Activated CD8-positive, alpha-beta memory T cell treated with anti-CD3 and anti-CD28 coated beads, Interleukin-2, amount 10 ng/mL, durations not matched to agents 7 days and 5 days (primary cell): ENCODE data around the gene TSEN2. TPM values are rescaled to one million over a fixed set of nuclear protein-coding genes. Genes with fewer than 3 reads are reported as not detected.

ENCODE experiments used
- ATAC-seq: fragments of 150-1000 bp; cut with Tn5 transposase; one replicate; pipeline ENCODE4 v1.10.0; 2021; ENCODE audit warnings: moderate library complexity
- CTCF ChIA-PET: fragments of 350-600 bp; sonication (Branson Sonifier 250); formaldehyde crosslinking; loops from one replicate; lab custom pipeline; 2021; ENCODE audit warnings: antibody characterized with exemption; lab: Charles Lee
- DNase-seq: peaks from one replicate; pipeline ENCODE4 v3.0.0-alpha.2; 2020
- H3K27ac Mint-ChIP-seq: one replicate; pipeline ENCODE4 v1.8.0; 2021; ENCODE audit warnings: mild to moderate bottlenecking, mixed read lengths
- H3K27me3 Mint-ChIP-seq: one replicate; pipeline ENCODE4 v1.8.0; 2021; ENCODE audit warnings: mixed read lengths
- H3K36me3 Mint-ChIP-seq: one replicate; pipeline ENCODE4 v1.8.0; 2021; ENCODE audit warnings: mild to moderate bottlenecking, mixed read lengths
- H3K4me1 Mint-ChIP-seq: one replicate; pipeline ENCODE4 v1.8.0; 2021; ENCODE audit warnings: mixed read lengths
- H3K4me3 Mint-ChIP-seq: one replicate; pipeline ENCODE4 v1.8.0; 2021; ENCODE audit warnings: mild to moderate bottlenecking, moderate library complexity, mixed read lengths
- H3K9me3 Mint-ChIP-seq: one replicate; pipeline ENCODE4 v1.8.0; 2022; ENCODE audit warnings: low read depth, mixed read lengths
- total RNA-seq, 2 experiments: library from RNA; stranded (reverse); gene quantifications; one replicate each; pipeline ENCODE4 v1.2.3, GENCODE V29; 2021

The TSEN2 gene
- total RNA-seq, 2 experiments from 2014 or later: 12.6 to 13.0 TPM

DNA sequence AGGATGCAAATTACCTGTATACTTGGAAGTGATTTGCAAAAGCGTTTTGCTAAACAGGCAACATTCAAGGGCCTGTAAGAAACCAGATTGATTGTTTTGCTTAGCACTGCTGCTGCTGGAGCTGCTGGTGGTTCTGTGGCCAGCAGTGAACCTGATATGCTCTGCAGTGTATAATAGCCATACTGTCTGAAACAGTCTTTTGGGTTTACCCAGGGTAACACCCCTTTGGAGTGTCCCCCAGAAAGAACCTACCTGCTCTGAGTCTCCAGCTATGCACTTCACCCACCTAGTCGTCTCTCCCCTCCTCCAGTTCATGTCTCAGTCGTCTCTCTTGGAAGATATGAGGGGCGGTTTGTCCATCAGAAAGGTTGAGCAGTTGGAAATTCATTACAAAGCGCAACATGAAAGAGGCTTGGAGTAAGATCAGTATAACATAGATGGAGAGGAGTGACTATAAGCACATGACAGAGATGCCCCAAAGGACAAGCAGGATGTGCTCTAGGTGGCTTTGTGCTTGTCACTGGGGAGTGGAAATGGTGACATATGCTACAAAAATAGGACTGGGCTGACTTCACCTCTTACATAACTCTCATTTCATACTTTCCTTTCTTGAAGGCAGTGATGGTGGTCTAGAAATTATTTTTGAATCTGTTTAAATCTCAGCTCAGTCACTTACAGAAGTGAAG lies 76.4 kb downstream of the TSEN2 start:
- Mint-ChIP-seq H3K4me3 (no peak overlapping the region), H3K9me3 (no peaks in the 10 kb centered on the region), H3K36me3 (peaks cover 10% of the 10 kb centered on the region), H3K27me3 (peaks cover 3% of the 10 kb centered on the region), H3K4me1 (peaks cover 46% of the 10 kb centered on the region), H3K27ac (no peak overlapping the region)
- ATAC-seq (no peak), DNase-seq (no peak)
- CTCF ChIA-PET: interaction anchor here (1.3 kb wide), 1 partner anchor 10 kb away, joined by 5 read pairs; no protein-coding TSS in a partner anchor

DNA sequence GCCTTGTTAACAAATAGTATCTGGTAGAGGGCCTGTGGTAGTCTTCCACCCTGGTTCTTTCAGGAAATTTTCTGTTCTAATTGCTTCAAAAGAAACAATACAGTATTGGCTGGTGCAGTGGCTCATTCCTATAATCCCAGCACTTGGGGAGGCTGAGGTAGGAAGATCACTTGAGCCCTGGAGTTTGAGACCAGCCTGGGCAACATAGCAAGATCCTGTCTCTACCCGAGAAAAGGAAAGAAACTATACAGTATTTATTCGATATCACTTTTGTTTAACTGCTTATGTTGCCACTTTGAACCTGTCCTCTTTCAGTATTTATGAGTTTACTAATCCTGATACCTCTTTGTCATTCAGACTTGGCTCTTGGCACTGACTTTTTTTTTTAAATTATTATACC lies 77.1 kb downstream of the TSEN2 start:
- Mint-ChIP-seq H3K4me3 (no peak overlapping the region), H3K36me3 (peaks cover 14% of the 10 kb centered on the region), H3K9me3 (peaks cover 4% of the 10 kb centered on the region), H3K27ac (no peak overlapping the region), H3K27me3 (no peaks in the 10 kb centered on the region), H3K4me1 (peaks cover 46% of the 10 kb centered on the region)
- DNase-seq (no peak), ATAC-seq (no peak)
- CTCF ChIA-PET: no interaction called here

DNA sequence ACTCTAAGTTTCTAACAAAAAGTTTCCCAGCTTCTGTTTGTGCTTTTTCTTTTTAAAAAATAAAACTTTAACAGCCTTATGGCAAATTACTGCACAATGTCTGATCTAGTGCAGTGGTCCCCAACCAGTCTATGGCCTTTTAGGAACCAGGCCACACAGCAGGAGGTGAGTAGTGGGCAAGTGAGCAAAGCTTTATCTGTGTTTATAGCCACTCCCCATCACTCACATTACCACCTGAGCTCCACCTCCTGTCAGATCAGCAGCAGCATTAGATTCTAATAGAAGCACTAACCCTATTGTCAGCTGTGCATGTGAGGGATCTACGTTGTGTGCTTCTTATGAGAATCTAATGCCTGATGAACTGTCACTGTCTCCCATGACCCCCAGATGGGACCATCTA lies 78.2 kb downstream of the TSEN2 start:
- H3K4me1 Mint-ChIP-seq: peaks cover 47% of the 10 kb centered on the region
- no peaks in the 10 kb centered on the region for H3K27me3 Mint-ChIP-seq
- DNase-seq (no peak), ATAC-seq (no peak)
- H3K9me3 Mint-ChIP-seq: peaks cover 8% of the 10 kb centered on the region
- H3K27ac Mint-ChIP-seq: no peak overlapping the region
- CTCF ChIA-PET: no interaction called here
- H3K36me3 Mint-ChIP-seq: peaks cover 18% of the 10 kb centered on the region
- H3K4me3 Mint-ChIP-seq: no peak overlapping the region

DNA sequence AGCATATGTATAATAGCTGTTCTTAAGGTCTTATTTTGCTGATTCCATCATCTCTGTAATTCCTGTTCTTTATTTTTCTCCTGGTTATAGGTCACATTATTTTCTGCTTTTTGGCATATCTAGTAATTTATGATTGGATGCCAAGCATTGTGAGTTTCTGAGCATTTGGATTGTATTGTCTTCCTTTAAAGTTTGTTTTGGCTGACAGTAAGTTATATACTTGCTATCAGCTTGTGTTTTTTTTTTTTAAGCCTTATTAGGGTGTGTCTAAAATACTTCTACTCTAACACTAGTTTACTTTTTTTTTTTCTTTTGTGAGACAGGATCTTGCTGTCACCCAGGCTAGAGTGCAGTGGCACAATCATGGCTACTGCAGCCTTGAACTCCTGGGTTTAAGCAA lies 82.7 kb downstream of the TSEN2 start:
- Mint-ChIP-seq H3K9me3 (peaks cover 8% of the 10 kb centered on the region), H3K27me3 (no peaks in the 10 kb centered on the region), H3K4me1 (peaks cover 13% of the 10 kb centered on the region), H3K36me3 (peaks cover 43% of the 10 kb centered on the region), H3K27ac (no peak overlapping the region), H3K4me3 (no peak overlapping the region)
- no peak for DNase-seq
- ATAC-seq: no peak
- CTCF ChIA-PET: interaction anchor here (1.8 kb wide), 1 partner anchor 11 kb away, joined by 6 read pairs; no protein-coding TSS in a partner anchor

DNA sequence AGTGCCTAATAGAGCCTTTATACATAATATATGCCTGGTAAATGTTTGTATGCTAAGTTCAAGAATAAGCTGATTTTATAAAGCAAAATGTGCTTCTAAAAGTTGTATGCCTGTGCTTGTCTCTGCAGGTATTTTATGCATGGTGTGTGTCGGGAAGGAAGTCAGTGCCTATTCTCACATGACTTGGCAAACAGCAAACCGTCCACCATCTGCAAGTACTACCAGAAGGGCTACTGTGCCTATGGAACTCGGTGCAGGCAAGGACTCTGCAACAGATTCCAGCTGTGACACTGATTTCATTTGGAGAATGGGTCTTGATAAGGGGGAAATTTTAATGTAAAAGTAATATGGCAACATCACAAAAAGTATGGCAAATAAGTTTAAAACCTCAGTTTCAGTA lies 84.5 kb downstream of the TSEN2 start:
- H3K9me3 Mint-ChIP-seq: peaks cover 8% of the 10 kb centered on the region
- peaks cover 51% of the 10 kb centered on the region for H3K36me3 Mint-ChIP-seq
- H3K27ac Mint-ChIP-seq: no peak overlapping the region
- no peak overlapping the region for H3K4me3 Mint-ChIP-seq
- peaks cover 10% of the 10 kb centered on the region for H3K4me1 Mint-ChIP-seq
- CTCF ChIA-PET: interaction anchor here (1.8 kb wide), 1 partner anchor 10 kb away, joined by 6 read pairs; no protein-coding TSS in a partner anchor
- ATAC-seq: no peak
- H3K27me3 Mint-ChIP-seq: no peaks in the 10 kb centered on the region
- no peak for DNase-seq

DNA sequence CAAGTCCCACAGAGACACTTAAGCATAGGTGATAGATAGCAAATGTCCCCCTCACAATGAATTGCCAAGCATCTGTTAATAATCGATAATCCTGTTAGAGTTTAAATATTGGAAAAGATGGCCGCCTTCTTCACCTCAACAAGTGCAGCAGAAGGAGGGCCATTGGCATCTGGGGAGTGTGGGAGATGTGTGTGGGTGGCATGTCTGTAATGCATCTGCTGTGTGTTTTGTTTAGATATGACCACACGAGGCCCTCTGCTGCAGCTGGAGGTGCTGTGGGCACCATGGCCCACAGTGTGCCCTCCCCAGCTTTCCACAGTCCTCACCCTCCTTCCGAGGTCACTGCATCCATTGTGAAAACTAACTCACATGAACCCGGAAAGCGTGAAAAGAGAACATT lies 85.6 kb downstream of the TSEN2 start:
- ATAC-seq (no peak), DNase-seq (no peak)
- peaks cover 10% of the 10 kb centered on the region for H3K4me1 Mint-ChIP-seq
- peaks cover 51% of the 10 kb centered on the region for H3K36me3 Mint-ChIP-seq
- no peak overlapping the region for H3K27ac Mint-ChIP-seq
- CTCF ChIA-PET: interaction anchor here (1.4 to 1.7 kb wide), 2 partner anchors 10 to 11 kb away, joined by 3 to 5 read pairs; no protein-coding TSS in a partner anchor
- H3K9me3 Mint-ChIP-seq: peaks cover 8% of the 10 kb centered on the region
- no peaks in the 10 kb centered on the region for H3K27me3 Mint-ChIP-seq
- no peak overlapping the region for H3K4me3 Mint-ChIP-seq

DNA sequence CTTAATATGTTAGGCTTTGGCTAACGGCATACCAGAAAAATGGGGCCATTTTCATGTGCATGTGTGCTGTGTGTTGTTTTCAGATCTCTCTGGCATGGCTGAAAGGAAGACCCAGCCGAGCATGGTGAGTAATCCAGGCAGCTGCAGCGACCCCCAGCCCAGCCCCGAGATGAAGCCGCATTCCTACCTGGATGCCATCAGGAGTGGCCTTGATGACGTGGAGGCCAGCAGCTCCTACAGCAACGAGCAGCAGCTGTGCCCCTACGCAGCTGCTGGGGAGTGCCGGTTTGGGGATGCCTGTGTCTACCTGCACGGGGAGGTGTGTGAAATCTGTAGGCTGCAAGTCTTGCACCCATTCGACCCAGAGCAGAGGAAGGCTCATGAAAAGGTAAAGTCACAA lies 87.7 kb downstream of the TSEN2 start:
- Mint-ChIP-seq H3K9me3 (no peaks in the 10 kb centered on the region), H3K4me1 (no peaks in the 10 kb centered on the region), H3K36me3 (peaks cover 51% of the 10 kb centered on the region), H3K27me3 (no peaks in the 10 kb centered on the region), H3K4me3 (no peak overlapping the region), H3K27ac (no peak overlapping the region)
- ATAC-seq (no peak), DNase-seq (no peak)
- CTCF ChIA-PET: no interaction called here

DNA sequence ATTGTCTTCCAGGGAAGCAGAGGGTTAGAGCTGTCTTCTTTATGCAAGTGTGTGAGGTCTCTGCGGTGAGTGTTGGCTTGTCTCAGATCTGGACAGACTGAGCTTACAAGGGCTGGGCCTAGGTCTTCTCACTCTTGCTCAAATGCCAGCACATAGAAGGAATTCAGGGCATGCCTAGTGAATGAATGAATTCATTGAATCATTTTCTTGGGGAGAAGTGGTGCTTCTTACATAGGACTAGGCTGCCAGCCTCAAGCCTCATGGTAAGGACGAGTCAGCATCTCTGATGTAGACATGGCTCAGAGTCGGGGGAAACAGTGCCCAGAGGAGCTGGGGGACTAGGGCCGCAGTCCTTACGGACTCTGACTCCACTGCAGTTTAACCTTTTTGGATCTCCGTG lies 89.9 kb downstream of the TSEN2 start:
- Mint-ChIP-seq H3K27me3 (no peaks in the 10 kb centered on the region), H3K4me1 (peaks cover 6% of the 10 kb centered on the region), H3K27ac (no peak overlapping the region), H3K4me3 (no peak overlapping the region), H3K36me3 (peaks cover 59% of the 10 kb centered on the region), H3K9me3 (no peaks in the 10 kb centered on the region)
- CTCF ChIA-PET: no interaction called here
- DNase-seq: no peak
- no peak for ATAC-seq

DNA sequence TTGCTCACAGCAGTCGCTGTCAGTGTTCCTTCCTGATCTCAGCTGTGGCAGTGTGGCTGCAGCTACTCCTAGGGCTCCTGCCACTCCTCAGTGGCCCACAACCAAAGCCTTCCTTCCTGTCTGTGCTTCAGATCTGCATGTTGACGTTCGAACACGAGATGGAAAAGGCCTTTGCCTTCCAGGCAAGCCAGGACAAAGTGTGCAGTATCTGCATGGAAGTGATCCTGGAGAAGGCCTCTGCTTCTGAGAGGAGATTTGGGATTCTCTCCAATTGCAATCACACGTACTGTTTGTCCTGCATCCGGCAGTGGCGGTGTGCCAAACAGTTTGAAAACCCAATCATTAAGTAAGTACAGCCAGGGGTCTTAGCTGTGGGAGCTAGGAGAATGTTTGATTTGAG lies 90.4 kb downstream of the TSEN2 start:
- peaks cover 60% of the 10 kb centered on the region for H3K36me3 Mint-ChIP-seq
- H3K4me3 Mint-ChIP-seq: no peak overlapping the region
- ATAC-seq: no peak
- no peaks in the 10 kb centered on the region for H3K27me3 Mint-ChIP-seq
- H3K27ac Mint-ChIP-seq: no peak overlapping the region
- no peaks in the 10 kb centered on the region for H3K9me3 Mint-ChIP-seq
- H3K4me1 Mint-ChIP-seq: peaks cover 6% of the 10 kb centered on the region
- CTCF ChIA-PET: no interaction called here
- no peak for DNase-seq

DNA sequence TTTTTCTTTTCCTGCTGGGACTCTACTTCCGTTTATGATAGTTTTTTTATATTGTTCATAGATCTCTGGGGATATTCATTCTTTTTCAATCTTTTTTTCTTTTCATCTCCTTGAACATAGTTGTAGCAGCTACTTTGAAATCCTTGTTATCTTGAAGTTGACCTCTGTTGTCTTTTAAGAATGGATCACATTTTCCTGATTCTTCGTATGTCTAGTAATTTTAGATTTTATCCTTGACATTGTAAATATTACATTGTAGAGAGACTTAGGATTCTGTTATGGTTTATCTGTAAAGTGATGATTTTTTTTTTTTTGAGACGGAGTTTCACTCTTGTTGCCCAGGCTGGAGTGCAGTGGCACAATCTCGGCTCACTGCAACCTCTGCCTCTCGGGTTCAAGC lies 93.1 kb downstream of the TSEN2 start:
- no peaks in the 10 kb centered on the region for H3K9me3 Mint-ChIP-seq
- DNase-seq (no peak), ATAC-seq (no peak)
- peaks cover 6% of the 10 kb centered on the region for H3K4me1 Mint-ChIP-seq
- no peak overlapping the region for H3K4me3 Mint-ChIP-seq
- peaks cover 50% of the 10 kb centered on the region for H3K36me3 Mint-ChIP-seq
- no peak overlapping the region for H3K27ac Mint-ChIP-seq
- CTCF ChIA-PET: interaction anchor here (0.6 to 1.8 kb wide), 3 partner anchors 9 to 1305 kb away, joined by 3 to 6 read pairs (median 3); partner anchors contain the start of gene ATG7
- H3K27me3 Mint-ChIP-seq: no peaks in the 10 kb centered on the region

DNA sequence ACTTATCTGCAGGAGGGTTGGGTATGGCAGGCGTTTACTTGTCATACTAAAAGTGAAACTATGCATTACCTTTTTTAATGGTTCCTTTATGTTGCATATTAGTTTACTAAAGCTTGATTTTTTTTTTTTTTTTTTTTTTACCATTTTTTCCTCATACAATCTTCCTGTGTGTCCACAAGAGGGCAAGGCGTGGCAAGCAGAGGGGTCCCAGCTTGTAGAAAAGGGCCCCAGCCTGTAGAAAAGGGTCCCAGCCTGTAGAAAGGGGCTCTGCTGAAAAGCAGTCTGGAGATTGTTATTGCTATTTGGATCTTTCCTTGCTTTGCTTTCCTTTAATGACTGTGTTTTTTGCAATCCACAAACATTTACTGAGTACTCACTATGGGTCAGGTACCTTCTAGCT lies 94.5 kb downstream of the TSEN2 start:
- Mint-ChIP-seq H3K9me3 (no peaks in the 10 kb centered on the region), H3K36me3 (peaks cover 50% of the 10 kb centered on the region), H3K4me1 (peaks cover 6% of the 10 kb centered on the region), H3K27ac (peak overlapping the region; percentile 17), H3K4me3 (no peak overlapping the region), H3K27me3 (no peaks in the 10 kb centered on the region)
- no peak for DNase-seq
- CTCF ChIA-PET: interaction anchor here (0.8 to 1.8 kb wide), 7 partner anchors 9 to 231 kb away, joined by 3 to 6 read pairs (median 3); partner anchors contain the start of gene TSEN2
- no peak for ATAC-seq

DNA sequence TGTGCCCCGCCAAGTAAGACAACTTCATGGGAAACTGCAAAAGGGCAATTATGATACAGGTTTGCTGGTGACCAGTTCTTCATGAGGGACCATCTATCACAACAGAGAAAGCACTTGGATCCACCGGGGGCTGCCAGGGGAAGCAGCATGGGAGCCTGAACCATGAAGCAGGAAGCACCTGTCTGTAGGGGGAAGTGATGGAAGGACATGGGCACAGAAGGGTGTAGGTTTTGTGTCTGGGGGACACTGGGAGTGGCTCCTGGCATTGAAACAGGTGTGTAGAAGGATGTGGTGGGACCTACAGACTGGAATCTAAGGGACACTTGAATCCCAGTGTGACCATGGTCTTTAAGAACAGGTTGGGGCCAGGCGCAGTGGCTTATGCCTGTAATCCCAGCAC lies 95.2 kb downstream of the TSEN2 start:
- peaks cover 50% of the 10 kb centered on the region for H3K36me3 Mint-ChIP-seq

DNA sequence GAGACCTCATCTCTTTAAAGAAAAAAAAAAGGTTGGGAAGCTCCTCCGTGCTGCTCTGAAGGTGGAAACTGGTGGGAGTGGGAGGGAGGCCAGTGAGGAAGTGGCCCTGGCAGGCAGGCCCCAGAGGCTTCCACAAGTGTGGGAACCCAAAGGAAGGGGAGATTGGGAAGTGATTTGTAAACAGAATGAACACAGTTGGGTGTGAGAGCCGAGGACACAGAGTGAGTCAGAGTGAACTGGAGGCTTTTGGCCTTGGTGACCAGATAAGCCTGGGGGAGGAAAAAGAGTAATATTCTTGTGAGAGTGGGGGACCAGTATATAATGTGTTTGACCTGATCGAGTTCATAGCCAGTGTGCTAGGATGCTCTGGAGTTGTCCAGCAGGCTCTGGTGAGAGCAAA lies 95.6 kb downstream of the TSEN2 start:
- Mint-ChIP-seq H3K9me3 (no peaks in the 10 kb centered on the region), H3K4me1 (peaks cover 6% of the 10 kb centered on the region), H3K4me3 (no peak overlapping the region), H3K27ac (peak overlapping the region; percentile 25), H3K27me3 (no peaks in the 10 kb centered on the region), H3K36me3 (peaks cover 55% of the 10 kb centered on the region)
- ATAC-seq: no peak
- CTCF ChIA-PET: no interaction called here
- no peak for DNase-seq

More for the DNA sequence above, 95.2 kb downstream of the TSEN2 start:
- CTCF ChIA-PET: interaction anchor here (0.9 to 1.8 kb wide), 2 partner anchors 8 to 11 kb away, joined by 3 to 6 read pairs; no protein-coding TSS in a partner anchor
- no peak for DNase-seq
- Mint-ChIP-seq H3K4me1 (peaks cover 6% of the 10 kb centered on the region), H3K9me3 (no peaks in the 10 kb centered on the region), H3K27ac (peak overlapping the region; percentile 25), H3K27me3 (no peaks in the 10 kb centered on the region), H3K4me3 (no peak overlapping the region)
- ATAC-seq: no peak

DNA sequence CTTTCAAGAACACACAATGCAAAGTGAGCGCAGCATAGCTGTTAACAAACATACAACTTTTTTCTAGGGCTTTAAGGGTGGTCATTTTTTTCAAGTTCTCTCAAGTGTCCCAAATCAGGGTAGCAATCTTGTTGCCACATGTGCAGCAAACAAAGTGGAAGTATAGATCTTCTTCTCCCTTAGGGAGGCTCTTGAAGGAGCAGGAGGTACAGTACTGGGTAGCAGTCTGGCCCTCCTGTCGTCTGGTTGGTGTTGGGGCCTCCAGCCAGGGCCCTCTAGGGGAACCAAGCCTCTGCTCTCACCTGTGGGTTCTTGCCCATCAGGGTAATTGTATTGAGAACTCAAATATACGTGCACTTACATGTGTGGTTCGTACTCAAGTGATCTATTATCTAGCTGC lies 98.5 kb downstream of the TSEN2 start:
- Mint-ChIP-seq H3K27me3 (no peaks in the 10 kb centered on the region), H3K9me3 (no peaks in the 10 kb centered on the region), H3K27ac (no peak overlapping the region), H3K4me1 (peaks cover 6% of the 10 kb centered on the region), H3K36me3 (peaks cover 40% of the 10 kb centered on the region), H3K4me3 (no peak overlapping the region)
- ATAC-seq: no peak
- no peak for DNase-seq
- CTCF ChIA-PET: interaction anchor here (0.9 to 1.3 kb wide), 3 partner anchors 9 to 259 kb away, joined by 3 to 5 read pairs (median 3); no protein-coding TSS in a partner anchor
